Fibroblast of skin of right quadriceps (primary cell): Measurements from ENCODE around the gene PTEN.
A peak's percentile ranks its signal among the peaks of the same experiment; 100 is the strongest.
"Not testable (repeated sequence)": the region's sequence is repeated elsewhere in the genome, so short reads cannot be mapped to it uniquely, and the experiment has no call there.

Source experiments
- DNase-seq: peaks from one replicate; pipeline ENCODE4 v3.0.0-alpha.2; 2013

PTEN gene

DNA sequence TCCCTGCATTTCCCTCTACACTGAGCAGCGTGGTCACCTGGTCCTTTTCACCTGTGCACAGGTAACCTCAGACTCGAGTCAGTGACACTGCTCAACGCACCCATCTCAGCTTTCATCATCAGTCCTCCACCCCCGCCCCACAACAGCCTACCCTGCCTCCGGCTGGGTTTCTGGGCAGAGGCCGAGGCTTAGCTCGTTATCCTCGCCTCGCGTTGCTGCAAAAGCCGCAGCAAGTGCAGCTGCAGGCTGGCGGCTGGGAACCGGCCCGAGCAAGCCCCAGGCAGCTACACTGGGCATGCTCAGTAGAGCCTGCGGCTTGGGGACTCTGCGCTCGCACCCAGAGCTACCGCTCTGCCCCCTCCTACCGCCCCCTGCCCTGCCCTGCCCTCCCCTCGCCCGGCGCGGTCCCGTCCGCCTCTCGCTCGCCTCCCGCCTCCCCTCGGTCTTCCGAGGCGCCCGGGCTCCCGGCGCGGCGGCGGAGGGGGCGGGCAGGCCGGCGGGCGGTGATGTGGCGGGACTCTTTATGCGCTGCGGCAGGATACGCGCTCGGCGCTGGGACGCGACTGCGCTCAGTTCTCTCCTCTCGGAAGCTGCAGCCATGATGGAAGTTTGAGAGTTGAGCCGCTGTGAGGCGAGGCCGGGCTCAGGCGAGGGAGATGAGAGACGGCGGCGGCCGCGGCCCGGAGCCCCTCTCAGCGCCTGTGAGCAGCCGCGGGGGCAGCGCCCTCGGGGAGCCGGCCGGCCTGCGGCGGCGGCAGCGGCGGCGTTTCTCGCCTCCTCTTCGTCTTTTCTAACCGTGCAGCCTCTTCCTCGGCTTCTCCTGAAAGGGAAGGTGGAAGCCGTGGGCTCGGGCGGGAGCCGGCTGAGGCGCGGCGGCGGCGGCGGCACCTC is at the start of gene PTEN, which contains the start of gene KLLN:
Gene PTEN (plus strand): TSS at position 573 of the 891 bp plus-strand sequence. CDS start 845 bp downstream, outside the sequence.
Gene KLLN (minus strand): TSS at position 481 of the 891 bp plus-strand sequence. CDS start 1,046 bp downstream, outside the sequence.
- DNase-seq: peak; percentile 95

DNA sequence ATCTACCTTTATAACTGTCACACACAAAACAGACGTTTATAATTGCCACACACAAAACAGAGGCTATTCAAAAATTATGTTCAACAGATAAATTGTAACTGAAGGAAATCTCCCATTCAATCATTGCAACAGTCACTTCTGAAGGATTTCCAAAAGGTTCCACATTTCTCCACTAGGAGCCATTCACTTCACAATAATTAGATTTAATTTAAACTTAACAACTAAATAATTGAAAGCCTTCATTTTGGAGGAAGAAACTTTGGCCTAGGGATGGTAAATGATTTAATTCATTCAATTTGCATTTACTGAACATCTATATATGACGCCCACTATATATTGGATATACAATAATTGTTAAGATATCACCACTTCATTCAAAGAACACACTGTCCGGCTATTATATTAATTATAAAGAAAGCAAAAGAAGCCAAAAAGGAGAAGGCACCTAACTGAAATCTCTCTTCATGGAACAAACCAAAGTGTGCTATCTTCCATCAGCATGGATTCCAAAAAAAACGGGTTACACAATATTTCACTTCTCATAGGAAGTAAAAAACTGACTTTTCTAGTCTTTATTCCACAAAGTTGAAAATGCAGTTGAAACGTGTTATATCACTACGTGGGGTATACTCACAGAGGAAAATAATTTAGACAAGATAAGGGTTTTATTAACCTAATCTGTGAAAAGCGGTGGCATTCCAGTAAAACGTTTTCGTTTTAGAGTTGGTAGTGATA is 47.1 kb upstream of the PTEN start:
- DNase-seq: no peak

DNA sequence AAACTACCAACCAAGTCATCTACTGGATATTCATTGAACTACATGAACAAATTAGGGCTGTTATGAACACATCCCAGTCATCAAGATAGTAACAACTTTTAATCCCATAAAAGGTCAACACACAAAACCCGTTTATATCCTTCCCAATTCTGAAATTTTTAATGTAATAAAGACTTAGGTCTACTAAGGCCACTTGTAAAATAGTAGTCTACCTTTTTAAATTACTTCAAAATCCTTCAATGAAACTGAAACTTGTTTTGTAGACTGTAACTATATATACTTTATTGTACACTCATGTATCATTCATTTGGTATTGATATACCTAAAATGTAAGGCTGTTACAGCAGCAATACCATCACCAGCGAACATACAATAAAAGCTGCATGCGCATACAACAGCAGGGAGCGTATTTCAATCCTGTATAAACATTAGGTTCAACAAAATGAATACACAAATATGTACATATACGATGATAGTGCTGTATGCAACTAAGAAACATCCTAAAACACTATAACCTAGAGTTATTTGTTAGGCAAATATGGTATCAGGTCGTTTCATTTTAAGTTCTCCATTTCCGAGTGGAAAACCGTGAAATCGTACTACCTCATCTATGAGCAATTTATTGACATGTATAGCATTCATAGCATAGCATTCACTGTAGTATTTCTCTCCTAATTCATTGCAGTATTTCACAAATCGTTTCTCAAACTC is 46.4 kb upstream of the PTEN start:
- peak; percentile 5 for DNase-seq

- peak; percentile 80 for DNase-seq
Observed at GRCh38 chr10:87817609-87818504, 45.6 kb upstream of the PTEN start, which contains the start of gene ATAD1. Gene ATAD1, minus strand, starts transcription at chr10:87818226. Its CDS starts 3,627 bp downstream, at chr10:87814599.

DNA sequence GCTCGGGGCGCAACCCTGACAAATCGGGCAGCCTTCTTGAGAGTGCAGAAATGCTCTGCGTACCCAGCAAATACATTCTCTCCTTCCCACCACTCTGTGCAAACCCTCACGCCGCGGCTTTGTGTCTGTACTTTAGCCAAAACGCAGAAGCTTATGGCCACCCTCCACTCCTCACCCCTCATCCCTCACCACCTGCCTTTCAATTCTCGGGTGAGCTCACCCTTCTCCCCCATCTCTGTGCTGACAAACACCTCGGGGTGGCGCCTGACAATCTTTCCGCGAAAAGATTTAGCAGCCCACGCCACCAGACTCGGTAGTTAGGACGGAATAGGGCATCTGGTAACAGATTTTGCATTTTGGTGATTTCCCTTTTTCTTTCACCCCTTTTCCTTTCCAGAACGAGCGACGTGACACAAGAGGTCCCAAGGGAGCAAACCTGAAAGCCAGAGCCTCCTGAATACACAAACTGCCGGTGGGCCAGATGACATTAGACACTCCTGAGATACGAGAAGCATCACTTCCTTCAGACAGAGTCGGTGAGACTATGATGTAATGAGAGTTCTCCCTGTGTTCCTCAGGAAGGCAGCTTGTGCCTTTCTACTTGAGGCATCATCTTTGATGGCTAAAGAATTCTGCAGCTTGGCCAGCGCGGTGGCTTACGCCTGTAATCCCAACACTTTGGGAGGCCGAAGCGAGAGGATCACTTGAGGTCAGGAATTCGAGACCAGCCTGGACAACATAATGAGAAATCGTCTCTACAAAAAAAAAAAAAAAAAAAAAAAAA is 44.7 kb upstream of the PTEN start:
- peak; percentile 13 for DNase-seq

- no peak for DNase-seq
Observed at GRCh38 chr10:87819289-87819585, 44.2 kb upstream of the PTEN start.

GRCh38 chr10:87826653-87827052 is 36.8 kb upstream of the PTEN start:
- no peak for DNase-seq

DNA sequence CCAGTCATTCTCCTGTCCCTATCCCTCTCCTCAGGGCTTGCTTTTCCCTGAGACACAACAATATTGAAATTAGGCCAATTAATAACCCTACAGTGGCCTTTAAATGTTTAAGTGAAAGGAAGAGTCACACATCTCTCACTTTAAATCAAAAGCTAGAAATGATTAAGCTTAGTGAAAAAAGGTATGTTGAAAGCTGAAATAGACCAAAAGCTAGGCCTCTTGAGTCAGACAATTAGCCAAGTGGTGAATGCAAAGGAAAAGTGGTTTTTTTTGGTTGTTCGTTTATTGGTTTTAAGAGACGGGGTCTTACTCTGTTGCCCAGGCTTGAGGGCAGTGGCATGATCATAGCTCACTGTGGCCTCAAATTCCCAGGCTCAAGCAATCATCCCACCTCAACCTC is 35.7 kb upstream of the PTEN start:
- DNase-seq: no peak

- DNase-seq: not testable (repeated sequence)
Observed at GRCh38 chr10:87829051-87829450, 34.4 kb upstream of the PTEN start.

GRCh38 chr10:87829986-87830729 is 33.3 kb upstream of the PTEN start:
- peak; percentile 5 for DNase-seq

DNA sequence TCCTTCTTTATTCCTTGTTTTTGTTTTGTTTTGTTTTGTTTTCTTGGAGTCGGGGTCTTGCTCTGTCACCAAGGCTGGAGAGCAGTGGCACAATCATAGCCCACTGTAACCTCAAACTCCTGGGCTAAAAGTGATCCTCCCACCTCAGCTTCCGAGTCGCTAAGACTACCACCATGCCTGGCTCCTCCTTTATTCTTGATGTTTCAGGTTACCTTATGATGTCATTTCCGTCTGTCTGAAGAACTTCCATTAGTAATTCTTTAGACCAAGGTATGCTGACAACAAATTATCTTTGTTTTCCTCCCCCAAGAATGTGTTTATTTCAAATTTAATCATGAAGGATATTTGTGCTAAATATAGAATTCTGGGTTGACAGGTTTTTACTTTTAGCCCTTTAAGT is 27.3 kb upstream of the PTEN start:
- DNase-seq: no peak

DNA sequence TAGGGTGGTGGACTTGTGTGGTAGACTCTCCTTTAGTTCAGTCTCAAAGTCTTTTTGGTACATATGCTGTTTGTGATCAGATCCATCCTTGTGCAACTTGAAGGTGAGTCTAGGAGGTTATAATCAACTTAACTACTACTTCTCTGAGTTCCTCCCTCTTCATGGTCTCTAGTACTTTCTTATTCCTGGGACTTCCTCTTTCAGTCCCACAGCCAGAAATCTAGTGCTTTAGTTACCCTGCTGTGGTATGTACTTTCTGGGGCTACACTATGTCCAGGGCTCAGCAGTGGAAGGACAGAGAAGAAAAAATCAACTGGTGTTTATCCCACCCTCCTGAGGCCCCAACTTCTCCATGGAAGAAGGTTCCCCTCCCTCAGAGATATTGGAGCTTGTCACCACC is 26.0 kb upstream of the PTEN start:
- no peak for DNase-seq

DNA sequence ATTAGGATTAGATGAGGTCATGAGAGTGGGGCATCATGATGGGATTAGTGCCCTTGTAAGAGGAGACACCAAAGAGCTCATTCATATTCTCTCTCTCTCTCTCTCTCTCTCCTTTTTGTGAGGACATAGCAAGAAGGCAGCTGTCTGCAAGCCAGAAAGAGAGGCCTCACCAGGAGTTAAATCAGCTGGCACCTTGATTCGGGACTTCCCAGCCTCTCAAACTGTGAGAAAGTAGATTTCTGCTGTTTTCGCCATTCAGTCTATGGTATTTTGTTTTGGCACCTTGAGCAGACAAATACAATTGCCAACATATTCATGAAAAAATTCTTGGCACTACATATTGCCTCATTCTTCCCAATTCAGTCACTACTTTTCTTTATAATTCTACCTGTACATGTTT is 24.8 kb upstream of the PTEN start:
- DNase-seq: no peak

DNA sequence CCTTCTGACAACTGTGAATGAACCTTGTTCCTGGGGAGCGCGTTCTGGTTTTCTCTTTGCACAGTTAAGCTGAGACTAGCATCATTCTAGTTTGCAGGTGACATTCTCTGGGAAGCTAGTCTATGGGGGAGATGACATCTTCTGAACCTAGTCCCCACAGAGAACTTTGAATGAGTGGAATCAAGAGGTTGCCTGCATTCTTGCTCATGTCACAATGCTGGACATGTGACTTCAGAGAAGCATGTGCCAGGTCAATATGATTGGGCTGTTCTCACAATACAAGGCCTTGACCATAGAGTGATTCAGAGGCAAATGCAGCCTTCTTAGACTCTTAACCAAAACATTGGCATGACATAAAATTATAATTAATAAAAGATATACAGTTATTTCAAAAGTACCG is 22.2 kb upstream of the PTEN start:
- DNase-seq: no peak

DNA sequence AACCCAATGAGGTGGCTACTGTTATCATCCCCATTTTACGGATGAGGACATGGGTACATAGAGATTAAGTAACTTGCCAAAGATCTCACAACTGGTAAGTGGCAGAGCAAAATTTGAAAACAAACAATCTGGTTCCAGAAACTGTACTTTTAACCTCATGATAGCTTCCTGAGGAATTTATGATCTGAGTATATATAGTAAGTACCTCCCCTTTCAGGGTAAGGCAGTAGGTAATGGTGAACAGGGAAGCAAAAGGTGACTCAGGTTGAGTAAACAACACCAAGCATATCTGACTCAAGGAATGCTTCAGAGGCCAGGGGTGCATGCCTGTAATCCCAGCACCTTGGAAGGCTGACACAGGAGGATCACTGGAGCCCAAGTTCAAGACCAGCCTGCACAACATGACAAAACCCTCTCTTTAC is 21.2 kb upstream of the PTEN start:
- peak; percentile 13 for DNase-seq

DNA sequence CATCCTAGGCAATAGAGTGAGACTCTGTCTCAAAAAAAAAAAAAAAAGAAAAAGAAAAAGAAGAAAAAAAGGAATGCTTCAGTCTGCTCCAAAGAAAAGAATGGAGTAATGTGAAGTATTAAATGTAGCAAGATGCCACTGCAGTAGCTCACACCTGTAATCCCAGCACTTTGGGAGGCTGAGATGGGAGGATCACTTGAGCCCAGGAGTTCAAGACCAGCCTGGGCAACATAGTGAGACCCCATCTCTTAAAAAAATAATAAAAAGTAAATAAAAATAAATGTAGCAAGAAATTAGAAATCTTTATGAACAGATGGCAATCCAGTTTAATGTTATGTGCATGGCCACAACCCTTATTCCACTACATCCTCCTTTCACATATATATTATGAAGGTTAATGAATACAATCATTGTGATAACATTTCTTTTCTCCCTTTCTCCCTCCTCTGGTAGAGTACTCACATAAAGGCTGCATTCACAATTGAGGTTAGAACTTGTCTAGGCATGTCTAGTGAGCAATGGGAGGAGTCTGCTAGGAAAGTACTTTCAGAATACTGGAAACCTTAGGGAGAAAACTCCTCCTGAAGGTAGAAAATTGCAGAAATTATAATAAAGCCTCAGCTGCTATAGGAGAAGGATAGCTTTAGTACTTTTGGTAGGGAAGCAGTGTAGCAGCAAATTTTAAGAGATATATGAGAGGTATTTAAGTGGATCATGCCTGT is 20.5 kb upstream of the PTEN start:
- DNase-seq: peak; percentile 59

DNA sequence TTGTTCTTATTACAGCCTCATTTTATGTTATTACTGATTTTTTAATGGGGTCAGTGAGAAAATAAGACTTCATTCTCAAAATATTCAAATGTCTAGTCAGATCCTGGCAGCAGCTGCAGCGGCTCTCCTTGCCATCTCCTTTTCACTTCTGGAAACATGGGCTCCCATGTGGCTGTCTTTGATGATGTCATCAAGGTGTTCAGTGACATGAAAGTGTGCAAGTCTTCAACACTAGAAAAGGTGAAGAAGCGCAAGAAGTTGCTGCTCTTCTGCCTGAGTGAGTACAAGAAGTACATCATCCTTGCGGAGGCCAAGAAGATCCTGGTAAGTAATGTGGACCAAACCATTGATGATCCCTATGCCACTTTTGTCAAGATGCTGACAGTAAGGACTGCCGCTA is 19.7 kb upstream of the PTEN start:
- DNase-seq: no peak

- DNase-seq: peak; percentile 44
Observed at GRCh38 chr10:87844837-87845623, 18.4 kb upstream of the PTEN start.

DNA sequence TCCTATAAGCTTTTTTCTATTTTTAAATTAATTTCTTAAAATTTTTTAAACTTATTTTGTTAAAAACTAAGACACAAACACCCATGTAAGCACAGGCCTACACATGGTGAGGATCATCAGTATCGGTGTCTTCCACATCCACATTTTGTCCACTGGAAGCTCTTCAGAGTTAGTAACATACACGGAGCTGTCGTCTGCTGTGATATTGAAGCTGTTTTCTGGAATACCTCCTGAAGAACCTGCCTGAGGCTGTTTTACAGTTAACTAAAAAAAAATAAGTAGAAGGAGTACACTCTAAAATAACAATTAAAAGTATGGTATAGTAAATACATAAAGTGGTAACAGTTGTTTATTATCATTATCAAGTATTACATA is 17.8 kb upstream of the PTEN start:
- no peak for DNase-seq
